Activated CD8-positive, alpha-beta memory T cell treated with anti-CD3 and anti-CD28 coated beads for 1 hour (primary cell): ENCODE measurements around the gene SYTL5.

Experiments
- DNase-seq, 2 donors: peaks; one replicate each; pipeline ENCODE4 v3.0.0-alpha.2; 2020; ENCODE audit warnings: low read depth in 1 of 2; ENCODE audit errors: extremely low read depth in 1 of 2

SYTL5 gene

GRCh38 chrX:38127961-38128360 is 121.6 kb downstream of the SYTL5 start:
- no peak for DNase-seq

- DNase-seq, result no peak
Observed at GRCh38 chrX:38129366-38129765, 123.0 kb downstream of the SYTL5 start.

DNA sequence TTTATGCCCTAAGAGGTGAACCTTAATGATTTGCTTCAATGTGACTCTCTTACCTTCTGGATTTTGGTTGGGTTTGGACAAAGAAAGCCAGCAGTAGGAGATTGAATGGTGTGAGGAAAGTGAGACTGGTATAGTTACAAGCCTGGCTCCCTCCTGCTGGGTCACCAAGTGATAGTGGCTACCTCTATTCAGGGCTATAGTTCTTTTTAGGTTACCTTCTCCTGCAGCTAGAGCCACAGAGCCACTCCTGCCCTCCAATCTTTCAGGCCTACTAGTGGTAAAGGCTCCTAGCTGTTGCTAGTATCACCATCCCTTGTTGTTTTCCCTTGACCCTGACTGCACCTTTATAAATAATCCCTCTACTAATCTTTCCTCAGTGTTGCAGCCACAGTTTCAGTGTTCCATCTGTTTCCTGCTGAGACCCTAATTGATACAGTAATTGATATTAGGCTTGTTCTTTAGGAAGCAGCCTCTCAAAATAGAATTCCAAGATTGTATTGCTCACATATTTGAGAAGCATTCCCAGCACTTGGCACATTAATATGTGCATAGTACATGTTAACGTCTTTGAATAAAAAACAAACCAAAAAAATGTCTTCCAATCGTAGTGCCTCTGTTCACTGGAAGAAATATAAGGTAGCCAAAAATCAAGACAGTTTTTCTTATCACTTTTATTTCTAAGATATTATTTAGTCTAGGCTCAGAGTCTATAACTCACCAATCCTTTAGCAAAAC is 132.0 kb downstream of the SYTL5 start:
- DNase-seq, result no peak

DNA sequence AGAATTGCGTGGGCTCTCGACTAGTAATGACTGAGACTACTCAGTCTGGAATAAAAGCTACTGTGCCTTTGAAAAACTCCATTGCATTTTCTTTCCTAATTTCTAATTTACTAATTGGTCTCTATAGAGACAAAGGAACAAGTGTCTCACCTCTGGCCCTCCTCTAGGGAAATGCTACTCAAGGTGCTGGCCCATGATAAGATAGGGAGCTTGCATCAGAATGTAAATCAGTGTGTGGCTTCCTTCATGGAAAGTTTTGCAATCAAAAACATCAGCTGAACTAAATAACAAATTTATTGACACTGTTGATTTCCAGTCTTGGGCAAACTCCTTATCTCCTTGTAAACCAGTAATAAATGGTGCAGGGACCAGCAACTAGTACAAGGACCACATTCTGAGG is 132.5 kb downstream of the SYTL5 start:
- no peak for DNase-seq

GRCh38 chrX:38142610-38143009 is 136.3 kb downstream of the SYTL5 start:
- no peak for DNase-seq

- DNase-seq, result no peak
Observed at GRCh38 chrX:38149016-38149415, 142.7 kb downstream of the SYTL5 start.

GRCh38 chrX:38150993-38151392 is 144.6 kb downstream of the SYTL5 start:
- no peak for DNase-seq

GRCh38 chrX:38151441-38151840 is 145.1 kb downstream of the SYTL5 start:
- DNase-seq, result no peak

- DNase-seq, result no peak
Observed at GRCh38 chrX:38154340-38154739, 148.0 kb downstream of the SYTL5 start.

DNA sequence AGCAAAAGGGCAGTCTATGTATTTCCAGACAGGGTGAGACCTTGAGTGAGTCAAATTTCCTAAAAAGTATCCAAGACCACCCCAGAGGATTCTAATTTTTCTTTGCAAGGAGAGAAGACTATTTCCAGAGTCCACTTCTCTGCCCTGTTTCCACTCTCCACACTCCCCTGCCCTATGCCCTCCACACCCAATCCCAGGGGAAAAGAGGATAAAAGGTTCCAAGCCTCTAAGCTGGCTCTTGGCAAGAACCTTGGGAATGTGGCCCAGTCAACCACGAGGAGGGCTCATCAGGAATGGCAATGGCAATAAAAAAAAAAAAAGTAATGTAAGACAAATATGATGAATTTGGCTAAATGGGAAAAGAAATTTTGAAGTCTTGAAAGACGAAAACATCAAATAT is 148.5 kb downstream of the SYTL5 start:
- no peak for DNase-seq

GRCh38 chrX:38156838-38157237 is 150.5 kb downstream of the SYTL5 start:
- DNase-seq, result no peak

GRCh38 chrX:38163193-38163592 is 156.8 kb downstream of the SYTL5 start:
- no peak for DNase-seq

DNA sequence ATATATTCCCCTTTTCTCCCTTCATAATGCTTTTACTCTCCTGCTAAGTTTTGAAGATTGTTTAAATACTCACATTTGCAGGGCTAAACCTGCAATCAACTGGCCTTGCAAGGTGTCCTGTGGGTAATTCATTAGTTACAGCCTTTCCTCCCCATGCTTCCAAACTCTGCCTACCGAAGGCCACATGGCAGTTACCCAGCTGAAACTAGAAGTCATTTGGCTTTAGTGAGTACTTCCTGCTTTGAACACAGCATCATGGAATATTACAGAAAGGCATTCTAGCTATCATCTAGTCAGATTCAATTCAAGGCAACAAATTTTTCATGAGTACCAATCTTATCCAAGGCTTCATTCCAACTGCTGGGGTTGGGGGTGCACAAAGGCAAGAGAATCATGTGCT is 158.7 kb downstream of the SYTL5 start:
- DNase-seq, result no peak

- no peak for DNase-seq
Observed at GRCh38 chrX:38166478-38167083, 160.2 kb downstream of the SYTL5 start.

- no peak for DNase-seq
Observed at GRCh38 chrX:38170556-38170955, 164.2 kb downstream of the SYTL5 start.

DNA sequence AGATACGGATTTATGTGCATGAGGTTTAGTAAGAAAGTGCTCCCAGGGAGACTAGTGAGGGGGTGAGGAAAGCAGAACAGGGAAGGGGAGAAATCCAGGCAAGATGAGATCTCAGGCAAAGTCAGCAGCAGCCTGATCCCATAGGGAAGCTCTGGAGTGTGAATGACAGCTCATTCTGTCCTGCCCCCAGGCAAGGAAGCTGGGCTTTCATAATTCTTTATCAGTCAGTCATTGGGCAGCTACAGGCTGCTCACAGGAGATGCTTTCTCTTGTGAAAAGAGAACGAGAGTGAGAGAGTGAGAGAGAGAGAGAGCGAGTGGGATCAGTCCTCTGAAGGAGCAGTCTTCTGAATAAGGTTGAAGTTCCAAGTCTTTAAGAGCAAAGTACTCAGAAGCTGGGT is 166.2 kb downstream of the SYTL5 start:
- no peak for DNase-seq

DNA sequence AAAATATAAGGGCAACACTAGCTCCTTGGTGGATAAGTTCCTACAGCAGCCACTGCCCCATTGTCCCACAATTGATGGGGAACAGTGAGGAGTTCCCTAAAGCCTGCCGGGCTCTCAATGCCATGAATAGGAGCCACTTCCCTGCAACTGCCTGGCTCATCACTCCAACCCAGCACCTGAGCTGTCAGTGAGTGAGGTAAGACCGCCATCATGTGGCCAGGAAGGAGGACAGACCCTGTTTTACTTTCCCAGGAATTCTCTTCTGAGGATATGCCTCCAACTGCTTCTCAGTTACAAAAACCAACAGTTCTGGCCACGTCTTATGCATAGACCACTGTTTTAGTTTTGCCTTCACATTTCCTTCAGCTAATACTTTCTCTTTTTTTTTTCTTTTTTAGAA is 168.8 kb downstream of the SYTL5 start:
- DNase-seq, result no peak

GRCh38 chrX:38178396-38178795 is 172.0 kb downstream of the SYTL5 start:
- DNase-seq, result no peak
